Retinal pigment epithelial cell (primary cell): Measurements from ENCODE around the gene SLC16A12.
"Not testable (repeated sequence)": the region's sequence is repeated elsewhere in the genome, so short reads cannot be mapped to it uniquely, and the experiment has no call there.

Experiments
- DNase-seq: peaks from one replicate; pipeline ENCODE4 v3.0.0-alpha.2; 2010; ENCODE audit warnings: low read depth
- H3K4me3 ChIP-seq: 2 replicates; pipeline ENCODE4 v1.5.1; 2011; ENCODE audit warnings: mild to moderate bottlenecking, low read length, control low read depth, moderate library complexity
- CTCF ChIP-seq: conservative IDR thresholded peaks from 2 replicates; pipeline ENCODE4 v1.5.1; 2011; ENCODE audit warnings: low read depth, low read length, control low read depth, inconsistent platforms

Gene SLC16A12

GRCh38 chr10:89398003-89398749, 137.2 kb downstream of the SLC16A12 start:
- TF ChIP-seq CTCF = no peak
- DNase-seq = no peak
- no peak overlapping the region for H3K4me3 ChIP-seq

- no peak for TF ChIP-seq CTCF
- no peak overlapping the region for H3K4me3 ChIP-seq
- DNase-seq = no peak
Measured at GRCh38 chr10:89395141-89395540, 140.3 kb downstream of the SLC16A12 start.

- no peak overlapping the region for H3K4me3 ChIP-seq
- TF ChIP-seq CTCF = no peak
- no peak for DNase-seq
Measured at GRCh38 chr10:89393898-89394297, 141.5 kb downstream of the SLC16A12 start.

- peak overlapping the region; percentile 76 for H3K4me3 ChIP-seq
- DNase-seq = no peak
- no peak for TF ChIP-seq CTCF
Measured at GRCh38 chr10:89392974-89393373, 142.4 kb downstream of the SLC16A12 start.

- peak; percentile 85 for DNase-seq
- peak within 1 kb of the TSS; percentile 76 for H3K4me3 ChIP-seq
- no peak for TF ChIP-seq CTCF
Measured at GRCh38 chr10:89391907-89392756, 143.3 kb downstream of the SLC16A12 start, which contains the start of gene IFIT1. TSS of gene IFIT1 (plus strand) at chr10:89392623. CDS start at chr10:89392713, 90 bp downstream.

GRCh38 chr10:89391226-89391576, 144.2 kb downstream of the SLC16A12 start:
- H3K4me3 ChIP-seq = not testable (repeated sequence)

GRCh38 chr10:89390476-89391225, 144.7 kb downstream of the SLC16A12 start:
- H3K4me3 ChIP-seq = no peak overlapping the region
- DNase-seq = no peak
- TF ChIP-seq CTCF = no peak

More at GRCh38 chr10:89391226-89391576, 144.2 kb downstream of the SLC16A12 start:
- DNase-seq = not testable (repeated sequence)
